Adrenal gland (tissue), 12 donors: Measurements from ENCODE around the gene ACTN1. TPM values are rescaled to one million over a fixed set of nuclear protein-coding genes. Genes with fewer than 3 reads are reported as not detected.

Source experiments
- DNase-seq, 7 donors: peaks; one replicate each; pipeline ENCODE4 v3.0.0-alpha.2; 2019 to 2020
- H3K27ac ChIP-seq, 5 donors: fragments of 200-600 bp; sonication (generic) in 4 of 5; 1 replicate in 3 of 5; 2 replicates in 2 of 5; pipeline versions ENCODE4 v1.5.1 to v1.8.0; 2016 to 2020; ENCODE audit warnings: mild to moderate bottlenecking in 1 of 5
- H3K27me3 ChIP-seq: fragments of 200-600 bp; 2 replicates; pipeline ENCODE4 v1.8.0; 2021
- H3K36me3 ChIP-seq, 2 donors: fragments of 200-600 bp; replicated peaks in 1 of 2; 1 replicate in 1 of 2; 2 replicates in 1 of 2; pipeline versions ENCODE4 v1.5.1 to v1.8.0; 2018 to 2022
- H3K4me1 ChIP-seq, 2 donors: fragments of 200-600 bp; replicated peaks in 1 of 2; 1 replicate in 1 of 2; 2 replicates in 1 of 2; pipeline versions ENCODE4 v1.5.1 to v1.8.0; 2018 to 2021
- H3K4me3 ChIP-seq, 4 donors: fragments of 200-600 bp; sonication (generic) in 3 of 4; one replicate each; pipeline ENCODE4 v1.5.1; 2016 to 2018
- H3K9me3 ChIP-seq, 3 donors: fragments of 200-600 bp; sonication (generic) in 1 of 3; replicated peaks in 1 of 3; 1 replicate in 2 of 3; 2 replicates in 1 of 3; pipeline versions ENCODE4 v1.5.1 to v1.8.0; 2016 to 2021
- CTCF ChIP-seq, 6 experiments: fragments of 450-650 bp in 4 of 6; fragments of 200-600 bp in 2 of 6; sonication (generic) in 1 of 6; IDR thresholded peaks; 1 replicate in 5 of 6; 2 replicates in 1 of 6; pipeline versions ENCODE4 v1.5.1 to v1.8.0; 2016 to 2021; ENCODE audit warnings: antibody characterized with exemption in 6 of 6, mild to moderate bottlenecking in 2 of 6, moderate library complexity in 1 of 6
- POLR2A ChIP-seq, 2 donors: fragments of 450-650 bp; IDR thresholded peaks; one replicate each; pipeline ENCODE4 v1.6.1; 2017; ENCODE audit warnings: antibody characterized with exemption in 2 of 2, mild to moderate bottlenecking in 2 of 2, moderate library complexity in 1 of 2
- WGBS, 4 donors: extraction: QIAGEN DNeasy Blood & Tissue Kit in 2 of 4; methylation state at CpG; one replicate each; pipeline versions ENCODE4 v1.1.5 to v1.1.7; 2013 to 2017; 5-methylcytosine and 5-hydroxymethylcytosine counted together
- intact Hi-C, 2 donors: fragments of 100-400 bp; cut with DNase I; formaldehyde crosslinking; loops; one replicate each; pipeline versions ENCODE4 v1.14.1 to v1.15.0; 2022 to 2023
- polyA plus RNA-seq, 3 donors: library from polyadenylated mRNA; stranded (reverse); fragments of 200-250 nt in 2 of 3; fragments of 350-450 nt in 1 of 3; fragmentation: Illumina TruSeq in 1 of 3; extraction: RNeasy Lipid Tissue Mini Kit (QIAGEN cat#74804) in 1 of 3; gene quantifications; one replicate each; pipeline ENCODE4 v1.2.3, GENCODE V29; 2013 to 2014
- total RNA-seq, 9 donors: library from RNA; depleted of rRNA in 4 of 9; stranded (reverse); fragments of >200 nt in 4 of 9; fragments of 120-200 nt in 1 of 9; fragmentation: NEBNext Ultra II Directional in 1 of 9; extraction: Animal tissue kit (Norgen Biotek cat#: 25700) in 1 of 9; gene quantifications; one replicate each; pipeline versions ENCODE4 v1.1.0 to v1.2.4, GENCODE V29; 2013 to 2023
- donor health status: healthy with polysubstance abuse.
- donor health status: Bipolar disorder and iron deficiency.
- donor health status: DM: yes; HTN: yes; CAD: no.
- donor health status: DM: no; HTN: no; CAD: no.
- donor health status: DM: no; HTN: no; CAD: no.
- donor health status: DM: yes; HTN: yes; CAD: no.

The ACTN1 gene
- total and polyA plus RNA-seq, 12 donors, result 11.6 to 180 (median 74.3) TPM

GRCh38 chr14:68951035-68951797 lies 27.9 kb downstream of the ACTN1 start:
- intact Hi-C loops, result no loop called here
- 41 to 50% (median 44%) methylated on average over 8 to 19 of the region's 19 CpGs for WGBS, 4 donors
- Histone ChIP-seq H3K27ac (peak overlapping the region; percentile 38 to 91 (median 52)), H3K9me3 (no peaks in the 10 kb centered on the region), H3K27me3 (no peaks in the 10 kb centered on the region), H3K4me1 (peaks cover 16 to 82% of the 10 kb centered on the region in 2 donors), H3K36me3 (no peaks in the 10 kb centered on the region), H3K4me3 (no peak overlapping the region)
- TF ChIP-seq CTCF (IDR thresholded peaks at IDR 0.05) (no peak), POLR2A (IDR thresholded peaks at IDR 0.05) (no peak)
- DNase-seq, result peak; percentile 68 to 94 (median 93)

GRCh38 chr14:68950111-68950510 lies 29.0 kb downstream of the ACTN1 start:
- Histone ChIP-seq H3K36me3 (no peaks in the 10 kb centered on the region), H3K9me3 (no peaks in the 10 kb centered on the region), H3K4me1 (peaks cover 16 to 73% of the 10 kb centered on the region in 2 donors), H3K27ac (peak overlapping the region in 2 of 5 donors; percentile 67 to 77), H3K27me3 (no peaks in the 10 kb centered on the region), H3K4me3 (no peak overlapping the region)
- WGBS, 4 donors, result 78 to 81% (median 80%) methylated on average over 5 of the region's 5 CpGs
- no peak for TF ChIP-seq POLR2A (IDR thresholded peaks at IDR 0.05)
- TF ChIP-seq CTCF (IDR thresholded peaks at IDR 0.05), result no peak
- intact Hi-C loops, result no loop called here
- DNase-seq, result peak in 1 of 7 donors; percentile 34

GRCh38 chr14:68949601-68949965 lies 29.5 kb downstream of the ACTN1 start:
- Histone ChIP-seq H3K4me3 (no peak overlapping the region), H3K4me1 (peaks cover 16 to 70% of the 10 kb centered on the region in 2 donors), H3K36me3 (no peaks in the 10 kb centered on the region), H3K27ac (peak overlapping the region in 2 of 5 donors; percentile 67 to 77), H3K9me3 (no peaks in the 10 kb centered on the region), H3K27me3 (no peaks in the 10 kb centered on the region)
- WGBS, 4 donors, result 69 to 80% (median 77%) methylated on average over 2 of the region's 2 CpGs
- TF ChIP-seq CTCF (IDR thresholded peaks at IDR 0.05), result no peak
- TF ChIP-seq POLR2A (IDR thresholded peaks at IDR 0.05), result no peak
- no peak for DNase-seq
- intact Hi-C loops, result no loop called here

- intact Hi-C loops, result no loop called here
- H3K27ac ChIP-seq, result peak overlapping the region in 3 of 5 donors; percentile 16 to 77 (median 67)
- no peak overlapping the region for H3K4me3 ChIP-seq
- peaks cover 16 to 68% of the 10 kb centered on the region in 2 donors for H3K4me1 ChIP-seq
- WGBS, 4 donors, result 54 to 75% (median 62%) methylated on average over 11 to 12 of the region's 12 CpGs
- H3K27me3 ChIP-seq, result no peaks in the 10 kb centered on the region
- TF ChIP-seq CTCF (IDR thresholded peaks at IDR 0.05) (no peak), POLR2A (IDR thresholded peaks at IDR 0.05) (no peak)
- DNase-seq, result no peak
- no peaks in the 10 kb centered on the region for H3K36me3 ChIP-seq
- no peaks in the 10 kb centered on the region for H3K9me3 ChIP-seq
Observed at GRCh38 chr14:68948686-68949600, 30.2 kb downstream of the ACTN1 start.
